ENCODE measurements around the gene OSBP2.

DNA sequence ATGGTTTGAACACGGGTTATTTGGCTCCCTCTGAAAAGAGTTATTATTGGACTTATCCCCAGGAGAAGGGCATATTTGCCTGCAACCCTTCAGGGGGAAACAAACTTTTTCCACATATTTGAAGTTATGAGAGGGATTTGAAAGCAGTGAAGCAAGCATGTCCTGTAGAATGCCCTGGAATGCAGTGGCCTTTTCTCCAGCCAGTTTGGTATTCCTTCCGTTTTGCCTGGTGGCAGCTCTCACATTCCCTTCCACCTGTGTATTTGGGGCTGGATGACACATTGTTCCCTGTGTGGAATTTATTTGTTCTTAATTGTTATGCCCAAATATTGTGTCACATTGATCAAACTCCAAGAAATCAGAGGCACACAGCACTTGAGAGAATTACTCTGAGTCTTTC lies 59.0 kb downstream of the OSBP2 start:
- TF ChIP-seq, protein P1, sequence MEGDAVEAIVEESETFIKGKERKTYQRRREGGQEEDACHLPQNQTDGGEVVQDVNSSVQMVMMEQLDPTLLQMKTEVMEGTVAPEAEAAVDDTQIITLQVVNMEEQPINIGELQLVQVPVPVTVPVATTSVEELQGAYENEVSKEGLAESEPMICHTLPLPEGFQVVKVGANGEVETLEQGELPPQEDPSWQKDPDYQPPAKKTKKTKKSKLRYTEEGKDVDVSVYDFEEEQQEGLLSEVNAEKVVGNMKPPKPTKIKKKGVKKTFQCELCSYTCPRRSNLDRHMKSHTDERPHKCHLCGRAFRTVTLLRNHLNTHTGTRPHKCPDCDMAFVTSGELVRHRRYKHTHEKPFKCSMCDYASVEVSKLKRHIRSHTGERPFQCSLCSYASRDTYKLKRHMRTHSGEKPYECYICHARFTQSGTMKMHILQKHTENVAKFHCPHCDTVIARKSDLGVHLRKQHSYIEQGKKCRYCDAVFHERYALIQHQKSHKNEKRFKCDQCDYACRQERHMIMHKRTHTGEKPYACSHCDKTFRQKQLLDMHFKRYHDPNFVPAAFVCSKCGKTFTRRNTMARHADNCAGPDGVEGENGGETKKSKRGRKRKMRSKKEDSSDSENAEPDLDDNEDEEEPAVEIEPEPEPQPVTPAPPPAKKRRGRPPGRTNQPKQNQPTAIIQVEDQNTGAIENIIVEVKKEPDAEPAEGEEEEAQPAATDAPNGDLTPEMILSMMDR (IDR thresholded peaks at IDR 0.05): no peak
- TF ChIP-seq POLR2A (IDR thresholded peaks at IDR 0.05) (no peak), POLR2AphosphoS5 (IDR thresholded peaks at IDR 0.05) (no peak)

Measured in breast epithelium (tissue), 3 donors.